IPS DF 4.7 (cell line): ENCODE measurements around the gene GRIFIN.

ENCODE experiments used
- DNase-seq: peaks from one replicate; pipeline ENCODE4 v3.0.0-alpha.2; 2013; ENCODE audit warnings: low spot score; ENCODE audit errors: extremely low read depth

The GRIFIN gene

DNA sequence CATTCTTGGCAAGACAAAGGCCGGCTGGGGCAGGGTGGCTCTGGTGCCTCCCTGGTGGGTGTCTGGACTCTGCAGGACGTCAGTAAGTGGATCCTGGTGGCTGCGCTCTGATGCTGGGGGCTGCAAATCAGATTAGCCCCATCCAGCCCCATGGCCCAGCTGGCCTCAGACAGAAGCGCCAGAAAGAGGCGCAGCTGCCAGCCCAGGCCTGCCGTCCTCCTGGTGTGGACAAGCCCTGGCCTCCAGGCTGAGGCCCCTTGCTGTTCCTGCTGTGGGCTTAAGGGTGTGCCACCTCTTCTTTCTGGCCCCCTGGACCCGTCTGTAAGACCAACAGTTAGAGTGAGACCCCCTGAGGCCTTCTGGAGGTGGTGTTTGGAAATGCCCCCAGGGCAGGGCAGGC lies 37.5 kb upstream of the GRIFIN start:
- no peak for DNase-seq

DNA sequence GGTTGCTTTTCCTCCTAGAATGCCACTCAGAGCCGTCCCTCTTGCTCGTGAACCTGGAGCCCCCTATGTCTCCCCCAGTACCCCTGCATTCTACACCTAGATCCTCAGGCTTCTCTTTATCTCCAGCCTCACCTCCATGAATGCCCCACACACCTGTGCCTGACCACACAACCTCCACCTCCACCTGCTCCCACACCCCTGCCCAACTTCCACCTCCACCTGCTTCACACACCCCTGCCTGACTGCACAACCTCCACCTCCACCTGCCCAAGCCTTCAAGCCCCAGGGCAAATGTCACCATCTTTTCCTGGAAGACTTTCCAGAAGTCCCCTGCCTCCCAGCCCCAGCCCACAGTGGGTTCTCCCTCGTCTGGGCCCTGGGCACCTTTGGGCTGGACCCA lies 36.5 kb upstream of the GRIFIN start:
- no peak for DNase-seq

DNA sequence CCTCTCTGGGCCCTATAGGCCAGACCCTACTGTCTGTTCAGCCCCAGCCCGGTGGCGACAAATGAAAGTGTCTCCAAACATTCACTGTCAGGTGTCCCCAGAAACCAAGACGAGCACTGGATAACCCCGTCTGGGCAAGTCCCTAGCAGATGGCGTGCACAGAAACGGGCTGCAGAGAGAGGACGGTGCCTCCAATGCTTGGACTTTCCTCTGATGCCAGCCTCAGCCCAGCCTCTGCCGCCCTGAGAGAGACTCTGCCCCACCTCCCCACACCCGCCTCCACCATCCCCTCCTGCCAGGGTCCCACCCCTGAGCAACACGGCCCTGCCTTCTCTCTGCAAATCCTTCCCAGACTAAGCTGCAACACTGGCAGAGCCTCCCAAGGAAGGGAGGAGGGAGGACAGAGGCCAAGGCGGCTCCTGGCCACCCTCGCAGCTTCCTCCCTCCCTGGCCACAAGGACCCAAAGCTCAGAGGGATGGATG lies 36.0 kb upstream of the GRIFIN start:
- no peak for DNase-seq

DNA sequence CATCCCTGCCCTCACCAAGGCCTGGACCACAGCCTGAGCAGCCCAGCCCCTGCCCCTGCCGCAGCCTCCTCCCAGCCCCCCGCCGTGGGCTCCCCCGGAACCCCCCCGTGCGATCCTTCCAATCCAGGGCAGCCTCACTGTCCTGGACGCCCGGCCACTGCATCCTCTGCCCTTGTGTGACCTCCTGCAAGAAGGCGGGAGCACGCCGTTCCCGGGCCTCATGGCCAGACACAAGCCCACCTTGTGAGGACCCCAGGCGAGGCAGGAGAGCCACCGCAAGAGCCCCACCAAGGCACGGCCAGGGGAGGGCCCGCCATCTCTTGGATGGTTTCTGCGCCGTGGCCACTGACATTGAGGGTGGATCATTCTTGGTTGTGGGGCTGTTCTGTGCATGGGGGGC lies 35.6 kb upstream of the GRIFIN start:
- no peak for DNase-seq

DNA sequence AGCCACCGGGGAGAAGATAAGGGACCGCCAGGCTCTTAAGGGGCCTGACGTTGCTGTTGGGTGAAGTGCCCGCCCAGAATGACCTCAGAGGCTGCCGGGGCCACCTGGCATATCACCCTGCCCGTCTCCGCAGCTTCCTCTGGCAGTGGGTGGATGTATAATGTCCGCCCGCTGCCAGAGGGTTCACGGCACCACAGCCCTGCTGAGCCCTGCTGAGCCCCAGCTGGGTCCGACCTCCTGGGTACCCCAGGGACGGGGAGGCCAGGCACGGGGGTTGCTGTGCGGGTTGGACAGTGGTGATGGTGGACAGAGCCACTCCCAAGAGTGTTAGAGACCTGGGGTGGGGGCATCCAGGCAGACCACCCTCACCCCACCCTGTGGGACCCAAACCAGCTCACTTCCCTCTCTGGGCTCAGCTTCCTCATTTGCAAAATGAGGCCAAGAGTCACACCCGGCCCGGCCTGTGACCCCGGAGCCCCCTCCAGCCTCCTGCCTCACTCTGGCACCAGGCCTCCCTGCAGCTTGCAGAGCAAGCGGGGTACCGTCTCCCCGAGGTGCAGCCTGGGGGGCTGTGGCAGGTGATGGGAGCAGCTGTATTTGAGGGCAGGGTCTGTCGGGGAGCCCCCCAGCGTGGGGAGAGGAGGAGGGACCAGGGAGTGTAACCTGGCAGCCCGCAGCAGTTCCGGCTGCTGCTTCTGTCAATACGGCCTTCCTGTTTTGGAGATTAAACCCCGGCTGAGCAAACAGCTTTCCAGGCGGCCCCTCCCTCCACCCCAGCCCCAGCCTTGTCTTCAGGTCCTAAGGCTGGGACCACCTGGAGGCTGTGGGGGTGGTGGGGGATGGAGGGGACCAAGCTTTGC lies 34.9 kb upstream of the GRIFIN start:
- no peak for DNase-seq

DNA sequence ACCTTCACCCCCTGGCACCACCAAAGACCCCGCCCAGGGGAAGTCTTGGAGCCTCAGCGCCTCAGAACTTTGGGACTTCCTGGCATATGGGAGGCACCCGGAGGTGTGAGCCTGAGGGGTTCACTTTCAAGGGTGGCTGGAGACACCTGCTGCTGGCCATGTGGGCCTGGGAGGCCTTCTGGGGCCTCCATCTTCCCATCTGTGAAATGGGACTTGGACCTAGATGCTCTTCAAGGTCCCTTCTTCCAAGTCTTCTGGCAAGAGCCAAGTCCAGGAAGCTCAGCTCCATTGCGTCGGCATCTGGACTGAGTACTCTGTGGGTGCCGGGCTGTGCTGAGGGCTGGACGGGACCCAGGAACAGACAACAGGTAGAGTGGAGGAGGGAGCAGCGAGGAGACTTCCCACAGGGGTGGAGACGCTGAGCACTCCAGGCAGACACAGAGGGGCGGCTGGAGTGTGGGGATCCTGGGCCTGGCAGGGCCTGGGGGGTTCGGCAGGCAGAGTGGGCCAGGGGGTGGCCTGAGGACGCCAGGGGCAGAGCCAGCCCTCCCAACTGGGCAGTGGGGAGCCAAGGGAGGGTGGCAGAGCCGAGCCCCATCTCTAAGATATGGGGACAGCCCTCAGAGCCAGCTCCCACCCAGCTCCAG lies 34.1 kb upstream of the GRIFIN start:
- no peak for DNase-seq

DNA sequence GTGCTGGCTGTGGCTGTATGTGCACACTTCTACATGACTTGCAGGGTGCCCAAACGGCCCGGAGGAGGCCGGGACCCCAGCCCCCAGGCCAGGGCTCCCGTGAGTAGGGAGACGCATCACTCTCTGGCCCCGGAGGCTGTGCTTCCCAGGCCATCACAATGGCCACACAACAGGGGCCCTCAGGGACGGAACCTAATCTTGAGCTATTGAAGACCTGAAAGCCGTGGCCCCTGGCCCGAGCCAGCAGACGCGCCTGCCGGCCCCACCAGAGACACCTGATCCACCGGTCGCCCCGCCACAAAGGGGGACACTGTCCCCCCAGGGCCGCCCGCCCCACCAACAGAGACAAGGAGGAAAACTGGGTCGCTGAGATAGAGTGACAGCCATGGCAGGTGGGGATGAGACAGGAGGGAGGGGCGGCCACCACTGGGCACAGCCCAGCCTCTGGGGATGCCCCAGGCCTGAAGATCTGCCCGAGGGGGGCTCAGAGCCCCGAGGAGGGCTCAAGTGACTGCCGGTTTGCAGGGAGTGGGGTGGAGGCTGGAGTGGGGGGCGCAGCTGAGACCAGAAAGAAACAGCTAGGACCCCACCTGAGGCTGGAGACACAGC lies 33.2 kb upstream of the GRIFIN start:
- DNase-seq, result no peak

DNA sequence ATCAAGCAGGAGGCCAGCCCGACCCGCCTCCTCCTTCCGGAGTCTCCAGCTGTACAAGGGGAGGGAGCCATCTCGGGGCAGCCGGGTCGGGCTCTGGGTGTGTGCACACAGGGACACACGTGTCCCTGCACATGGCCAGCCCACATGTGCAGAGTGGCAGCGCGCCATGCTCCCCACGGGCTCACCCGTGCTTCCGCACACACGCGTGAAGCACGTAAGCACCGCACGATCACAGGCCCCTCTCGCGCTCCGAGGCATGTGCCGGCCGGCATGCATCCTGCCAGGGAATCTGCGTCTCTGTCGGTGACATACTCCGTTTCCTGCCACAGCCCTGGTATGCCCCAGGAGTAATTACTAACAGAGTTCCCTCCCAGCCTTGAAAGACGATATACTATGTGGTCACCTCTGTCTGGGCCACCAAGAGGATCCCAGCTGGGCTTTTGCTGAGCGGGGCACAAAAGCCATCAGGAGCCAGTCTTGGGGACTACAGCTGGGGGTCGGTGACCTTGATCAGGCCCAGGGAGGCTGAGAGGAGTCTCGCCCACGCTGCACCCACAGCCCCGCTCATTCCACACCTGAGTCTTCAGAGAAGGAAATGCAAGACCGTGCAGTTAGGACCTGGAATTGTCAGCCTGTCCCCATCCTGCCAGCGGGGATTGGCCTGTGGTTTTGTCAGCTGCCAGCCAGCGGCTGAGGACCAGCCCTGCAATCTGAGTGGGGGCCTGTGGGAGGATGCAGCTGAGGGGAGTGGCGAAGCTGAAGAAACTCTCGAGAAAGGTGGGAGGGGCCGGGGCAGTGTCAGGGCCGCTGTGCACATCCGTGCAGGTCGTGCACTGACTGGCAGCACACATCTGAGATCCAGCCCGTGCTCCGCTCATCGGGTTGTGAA lies 32.4 kb upstream of the GRIFIN start:
- DNase-seq, result no peak

DNA sequence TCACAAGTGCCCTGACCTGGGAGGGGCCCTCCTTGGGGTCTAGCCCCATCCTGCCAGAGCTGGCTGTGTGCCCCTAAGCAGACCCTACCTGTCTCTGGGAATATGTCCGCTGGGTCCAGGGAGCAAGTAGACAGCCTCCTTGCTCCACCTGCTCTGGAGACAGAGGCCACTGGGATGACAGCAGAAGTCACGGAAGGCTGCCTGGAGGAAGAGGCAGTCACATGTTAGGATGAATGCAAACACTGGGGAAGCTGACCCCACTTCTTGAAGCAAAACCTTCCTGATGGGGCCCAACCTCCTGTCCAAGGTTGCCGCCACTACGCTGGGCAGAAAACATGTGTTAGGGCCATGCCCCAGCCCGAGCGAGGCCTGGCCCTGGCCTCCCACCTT lies 31.7 kb upstream of the GRIFIN start:
- no peak for DNase-seq

DNA sequence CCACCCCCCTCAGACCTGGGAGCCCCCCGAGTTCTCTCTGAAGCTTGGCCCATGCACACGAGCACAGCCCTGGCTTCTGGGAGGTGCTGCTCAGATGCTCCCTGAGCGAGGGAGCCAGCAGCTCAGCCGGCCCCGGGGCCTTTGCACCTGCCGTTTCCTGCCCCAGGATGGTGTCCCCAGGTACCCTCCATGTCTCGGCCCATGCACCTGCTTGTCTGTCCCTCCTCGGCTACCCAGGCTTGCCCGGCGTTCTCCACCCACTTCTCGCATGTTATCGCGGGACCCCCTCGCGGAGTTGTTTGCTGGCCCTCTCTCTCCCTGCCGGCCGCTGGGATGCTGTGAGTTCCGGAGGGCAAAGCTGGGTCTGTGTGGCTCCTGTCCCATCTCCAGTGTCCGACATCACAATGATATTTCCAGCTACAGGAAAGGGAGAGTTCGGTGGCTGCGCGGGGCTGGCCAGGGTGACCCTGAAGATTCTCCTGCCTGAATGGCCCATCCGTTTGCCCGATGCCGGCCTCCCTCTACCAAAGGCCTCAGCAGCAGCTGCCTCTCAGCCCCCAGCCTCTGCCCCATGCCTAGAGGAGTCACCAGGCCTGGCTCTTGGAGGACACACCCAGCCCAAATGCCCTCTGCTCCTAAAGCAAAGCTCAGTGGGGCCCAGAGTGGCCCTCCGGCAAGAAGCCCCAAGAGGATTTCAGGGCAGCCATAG lies 31.2 kb upstream of the GRIFIN start:
- DNase-seq, result no peak

DNA sequence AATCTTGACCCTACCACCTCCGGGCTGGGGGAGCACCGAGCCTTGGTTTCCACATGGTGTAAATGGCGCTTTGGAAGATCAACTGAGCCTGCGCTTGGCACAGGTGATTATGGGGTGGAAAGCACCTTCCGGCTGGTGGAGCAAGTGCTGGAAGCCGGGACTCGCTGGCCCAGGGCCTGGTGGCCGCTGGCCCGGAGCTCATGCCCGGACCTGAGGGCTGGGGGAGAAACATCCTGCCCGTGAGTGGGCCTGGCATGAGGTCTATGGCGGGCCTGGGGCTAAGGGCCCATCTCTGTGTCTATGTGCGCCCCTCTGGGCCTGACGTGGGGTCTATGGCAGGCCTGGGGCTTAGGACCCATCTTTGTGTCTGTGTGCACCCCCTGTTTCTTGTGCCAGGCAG lies 29.2 kb upstream of the GRIFIN start:
- no peak for DNase-seq

DNA sequence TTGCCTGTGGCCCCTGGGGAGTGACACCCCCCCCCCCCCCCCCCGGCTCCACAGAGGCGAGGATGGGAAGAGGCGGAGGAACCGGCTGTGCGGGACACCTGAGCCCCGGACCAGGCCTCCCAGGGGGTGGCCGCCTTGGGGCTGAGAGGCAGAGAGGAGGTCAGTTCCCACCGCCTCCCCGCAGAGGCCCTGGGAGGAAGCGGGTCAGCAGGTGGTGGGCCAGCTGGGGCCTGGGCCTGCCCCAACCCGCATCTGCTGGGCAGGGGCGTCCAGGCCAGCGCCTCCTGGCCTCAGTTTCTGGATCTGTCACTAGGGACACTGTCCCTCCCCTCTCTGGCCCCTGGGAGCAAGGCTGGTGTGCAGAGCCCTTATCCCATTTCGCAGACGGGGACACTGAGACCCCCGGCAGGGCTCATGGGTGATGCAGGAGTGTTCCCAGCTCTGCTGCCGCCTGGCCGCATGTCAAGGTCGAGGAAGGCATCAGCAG lies 28.7 kb upstream of the GRIFIN start:
- no peak for DNase-seq

DNA sequence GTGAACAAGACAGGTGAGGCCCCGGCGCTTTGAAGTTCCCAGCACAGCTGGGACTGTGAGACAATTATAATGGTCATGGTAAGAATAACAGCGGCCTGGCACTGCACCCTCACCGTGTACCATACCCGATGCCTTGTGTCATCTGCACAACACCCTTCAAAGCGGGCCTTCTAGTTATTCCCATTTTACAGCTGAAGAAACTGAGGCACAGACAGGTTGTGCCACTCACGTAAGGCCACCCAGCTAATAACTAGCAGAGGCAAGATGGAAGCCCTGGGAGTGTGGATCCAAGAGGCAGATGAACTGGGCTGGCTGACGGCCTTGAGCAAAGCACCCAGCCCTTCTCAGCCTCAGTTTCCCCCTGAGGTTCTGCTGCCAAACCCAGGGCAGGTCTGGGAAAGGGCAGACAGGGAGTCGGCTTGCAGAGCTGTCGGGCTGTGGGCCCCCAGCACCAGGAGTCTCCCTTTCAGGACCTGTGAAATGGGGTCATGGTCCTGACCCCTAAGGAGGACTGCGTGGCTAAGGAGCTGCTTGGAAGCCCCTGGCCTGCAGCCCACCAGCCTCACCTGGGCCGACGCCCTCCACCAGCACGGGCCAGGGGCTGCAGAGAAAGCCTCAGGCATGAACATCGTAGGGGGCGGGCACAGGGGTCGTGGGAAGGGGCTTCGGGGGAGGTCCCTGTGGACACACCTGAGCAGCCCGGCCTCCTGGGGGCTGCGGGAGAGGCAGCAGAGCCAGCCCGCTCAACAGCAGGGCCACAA lies 28.1 kb upstream of the GRIFIN start:
- no peak for DNase-seq

DNA sequence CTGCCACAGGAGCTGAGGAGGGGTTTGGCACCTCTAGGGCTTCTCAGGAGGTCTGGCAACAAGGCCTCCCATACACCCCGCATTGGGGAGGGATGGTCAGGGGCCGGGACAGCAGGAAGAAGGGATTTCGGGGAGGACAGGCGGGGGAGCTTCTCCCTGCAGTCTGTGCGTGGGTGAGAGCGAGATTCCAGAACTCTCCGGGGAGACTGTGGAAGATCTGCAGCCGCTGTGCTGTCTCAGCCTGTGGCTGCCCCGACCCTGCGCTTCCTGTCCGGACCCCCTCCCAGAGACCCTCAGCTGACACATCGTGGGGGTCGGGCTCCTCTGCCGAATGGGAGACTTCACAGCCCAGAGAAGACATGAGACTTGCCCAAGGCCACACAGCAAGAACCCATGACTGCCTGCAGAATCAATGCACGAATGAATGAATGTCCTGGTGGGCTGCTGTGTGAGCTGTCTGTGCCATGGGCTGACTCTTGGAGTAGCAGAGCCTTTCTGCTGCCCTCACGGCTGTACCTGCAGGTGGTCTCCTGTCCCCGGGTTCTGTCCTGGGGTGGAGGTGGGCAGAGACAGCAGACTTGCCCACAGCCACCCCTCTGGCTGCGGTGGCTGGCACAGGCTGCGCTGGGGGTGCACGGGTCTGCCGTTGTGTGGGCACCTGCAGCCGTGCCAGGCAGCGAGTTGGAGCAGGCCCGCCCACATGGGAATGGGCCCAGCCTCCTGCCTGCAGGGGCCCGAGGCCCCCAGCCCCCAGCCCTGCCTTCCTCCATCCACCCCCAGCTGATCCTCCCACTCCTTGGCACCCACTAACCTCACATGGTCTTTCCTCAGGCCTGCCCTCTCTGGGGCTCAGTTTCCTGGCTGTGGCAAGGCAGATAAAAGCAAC lies 27.1 kb upstream of the GRIFIN start:
- no peak for DNase-seq

DNA sequence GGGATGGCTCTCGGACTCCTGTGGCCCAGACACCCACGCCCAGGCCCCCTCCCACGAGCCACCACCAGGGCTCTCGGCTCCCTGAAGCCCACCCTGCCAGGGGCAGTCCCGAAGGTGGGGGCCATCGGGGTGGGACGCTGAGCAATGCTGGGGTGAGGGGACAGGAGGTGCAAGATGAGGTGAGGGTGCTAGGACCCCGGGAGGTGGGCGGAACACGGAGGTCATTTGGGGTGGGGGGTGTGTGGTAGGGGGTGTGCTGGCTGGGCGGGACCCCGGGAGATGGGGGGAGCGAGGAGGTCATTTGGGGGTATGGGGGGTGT lies 26.4 kb upstream of the GRIFIN start:
- no peak for DNase-seq

DNA sequence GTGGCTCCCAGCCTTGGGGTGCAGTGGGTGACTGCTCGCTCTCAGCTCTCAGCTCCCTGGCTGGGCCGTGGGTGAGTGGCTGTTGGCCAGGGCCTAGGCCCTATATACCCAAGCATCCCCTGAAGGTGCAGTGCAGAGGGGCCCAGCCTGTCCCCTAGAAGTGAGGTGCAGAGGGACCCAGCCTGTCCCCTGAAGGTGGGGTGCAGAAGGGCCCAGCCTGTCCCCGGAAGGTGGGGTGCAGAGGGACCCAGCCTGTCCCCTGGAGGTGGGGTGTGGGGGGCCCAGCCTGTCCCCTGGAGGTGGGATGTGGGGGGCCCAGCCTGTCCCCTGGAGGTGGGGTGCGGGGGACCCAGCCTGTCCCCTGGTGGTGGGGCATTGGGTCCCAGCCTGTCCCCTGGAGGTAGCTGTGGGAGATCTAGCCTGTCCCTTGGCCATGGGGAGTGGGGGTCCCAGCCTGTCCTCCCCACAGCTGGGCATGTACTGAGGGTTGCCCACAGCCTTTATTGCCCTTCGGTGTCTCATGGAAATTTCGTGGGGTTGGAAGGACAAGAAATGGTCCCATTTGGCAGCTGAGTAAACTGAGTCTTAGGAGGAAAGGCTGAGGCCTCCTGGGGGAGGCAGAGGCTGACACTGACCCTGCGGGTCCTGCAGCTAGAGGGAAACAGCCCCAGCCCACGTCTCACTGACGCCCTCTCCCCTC lies 25.9 kb upstream of the GRIFIN start:
- no peak for DNase-seq

DNA sequence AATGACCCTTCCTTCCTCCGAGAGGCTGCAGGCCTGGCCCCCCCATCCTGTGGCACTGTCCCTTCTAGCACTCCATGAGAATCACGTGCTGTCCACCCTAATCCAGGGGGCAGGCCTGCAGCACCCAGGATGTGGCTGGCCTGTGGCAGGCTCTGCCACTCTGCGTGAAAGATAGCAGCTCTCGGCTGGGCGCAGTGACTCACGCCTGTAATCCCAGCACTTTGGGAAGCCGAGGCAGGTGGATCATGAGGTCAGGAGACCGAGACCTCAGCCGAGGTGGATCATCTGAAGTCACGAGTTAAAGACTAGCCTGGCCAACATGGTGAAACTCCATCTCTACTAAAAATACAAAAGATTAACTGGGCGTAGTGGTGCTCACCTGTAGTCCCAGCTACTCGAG lies 24.5 kb upstream of the GRIFIN start:
- DNase-seq, result no peak

DNA sequence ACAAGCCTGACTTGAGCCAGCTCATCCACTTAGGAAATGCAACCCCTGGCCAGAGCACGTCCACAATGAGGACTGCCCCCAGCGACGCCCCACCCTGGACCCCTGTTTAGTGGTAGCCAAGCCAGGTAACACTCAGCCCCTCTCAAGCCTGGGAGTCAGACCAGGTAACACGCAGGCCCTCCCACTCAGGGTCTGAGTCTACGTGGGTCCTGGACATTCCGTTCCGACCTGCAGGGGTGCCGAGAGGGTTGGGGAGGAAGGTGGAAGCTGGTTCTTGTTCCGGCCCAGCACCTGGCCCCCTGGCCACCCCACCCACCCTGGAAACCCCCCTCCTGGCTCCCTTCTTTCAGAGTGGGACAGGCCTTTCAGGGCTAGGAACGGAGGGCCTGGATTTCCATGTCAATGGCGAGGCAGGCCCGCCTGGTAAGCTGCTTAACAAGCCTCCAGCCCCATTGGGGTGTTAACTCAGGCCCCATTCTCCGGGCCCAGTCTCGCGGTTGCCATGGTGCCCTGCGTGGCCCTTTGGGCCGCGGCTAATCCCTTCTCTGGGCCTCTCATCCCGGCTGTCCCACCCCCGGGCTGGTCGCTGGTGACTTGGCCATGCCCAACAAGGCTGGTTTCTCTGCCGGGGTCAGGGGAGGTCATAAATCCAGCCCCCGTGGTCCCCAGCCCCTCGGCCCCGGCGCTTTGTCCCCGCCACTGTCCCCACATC lies 23.7 kb upstream of the GRIFIN start:
- DNase-seq, result no peak
